K562 (cell line): ENCODE measurements around the gene NAT14. TPM values are rescaled to one million over a fixed set of nuclear protein-coding genes. Genes with fewer than 3 reads are reported as not detected.
A peak's percentile ranks its signal among the peaks of the same experiment; 100 is the strongest.

Experiments used
- BMI1 ChIP-seq: fragments of 150-350 bp; IDR thresholded peaks from 2 replicates; pipeline ENCODE4 v1.6.1; 2014; ENCODE audit warnings: low read length
- BRCA1 ChIP-seq, 2 experiments: fragments of 450-650 bp in 1 of 2; sonication (generic) in 1 of 2; formaldehyde crosslinking in 1 of 2; IDR thresholded peaks; 2 replicates each; pipeline versions ENCODE4 v1.5.0 to v1.6.1; 2017 to 2020; ENCODE audit warnings: mild to moderate bottlenecking in 1 of 2, missing genetic modification reagents in 1 of 2
- CEBPG ChIP-seq, 3 experiments: fragments of 200-800 bp in 1 of 3; sonication (Bioruptor generic) in 1 of 3; sonication (generic) in 1 of 3; formaldehyde crosslinking in 1 of 3; IDR thresholded peaks in 2 of 3; conservative IDR thresholded peaks in 1 of 3; 2 replicates each; pipeline versions ENCODE4 v1.6.1 to v1.8.0; 2016 to 2022; ENCODE audit warnings: missing compliant biosample characterization in 2 of 3, missing genetic modification characterization in 2 of 3, mild to moderate bottlenecking in 1 of 3, missing genetic modification reagents in 1 of 3
- CSDE1 ChIP-seq, 2 experiments: fragments of 450-650 bp; IDR thresholded peaks; 2 replicates each; pipeline ENCODE4 v1.6.1; 2016; ENCODE audit warnings: mild to moderate bottlenecking in 1 of 2
- HBP1 ChIP-seq: fragments of 450-650 bp; formaldehyde crosslinking; IDR thresholded peaks from 2 replicates; pipeline ENCODE4 v1.4.0; 2022; ENCODE audit warnings: missing genetic modification characterization
- HINFP ChIP-seq: fragments of 450-650 bp; conservative IDR thresholded peaks from 2 replicates; pipeline ENCODE4 v1.6.1; 2016; ENCODE audit warnings: missing genetic modification characterization, low read depth, mild to moderate bottlenecking, control low read depth, missing compliant biosample characterization
- L3MBTL2 ChIP-seq: fragments of 450-650 bp; IDR thresholded peaks from 2 replicates; pipeline ENCODE4 v1.6.1; 2016; ENCODE audit warnings: mild to moderate bottlenecking, moderate library complexity
- MEIS2 ChIP-seq: fragments of 450-650 bp; IDR thresholded peaks from 2 replicates; pipeline ENCODE4 v1.6.1; 2014; ENCODE audit warnings: mild to moderate bottlenecking; ENCODE audit not compliant: partially characterized antibody
- OTX1 ChIP-seq: fragments of 450-650 bp; formaldehyde crosslinking; IDR thresholded peaks from 2 replicates; pipeline ENCODE4 v1.4.0; 2022; ENCODE audit warnings: mild to moderate bottlenecking
- PBX2 ChIP-seq, 2 experiments: IDR thresholded peaks in 1 of 2; conservative IDR thresholded peaks in 1 of 2; 2 replicates each; pipeline ENCODE4 v1.6.1; 2016; ENCODE audit warnings: low read depth in 2 of 2, mild to moderate bottlenecking in 1 of 2, missing compliant biosample characterization in 1 of 2, missing genetic modification characterization in 1 of 2, moderate library complexity in 1 of 2
- PML ChIP-seq: IDR thresholded peaks from 2 replicates; pipeline ENCODE4 v1.6.1; 2012; ENCODE audit warnings: low read length, inconsistent platforms
- RB1 ChIP-seq: fragments of 450-650 bp; IDR thresholded peaks from 2 replicates; pipeline ENCODE4 v1.6.1; 2017; ENCODE audit warnings: low read depth, mild to moderate bottlenecking
- RBM22 ChIP-seq: fragments of 200-400 bp; formaldehyde crosslinking; IDR thresholded peaks from 2 replicates; pipeline ENCODE4 v1.6.1; 2018; ENCODE audit warnings: low read length, low read depth; ENCODE audit not compliant: poor library complexity, severe bottlenecking
- ZBTB26 ChIP-seq: fragments of 450-650 bp; formaldehyde crosslinking; IDR thresholded peaks from 2 replicates; pipeline ENCODE4 v1.4.0; 2022; ENCODE audit warnings: missing genetic modification characterization
- ZEB2 ChIP-seq: fragments of 450-650 bp; IDR thresholded peaks from 2 replicates; pipeline ENCODE4 v1.6.1; 2016
- ZNF146 ChIP-seq: IDR thresholded peaks from one replicate; pipeline ENCODE4 v1.6.1; 2018; ENCODE audit warnings: missing compliant biosample characterization; ENCODE audit not compliant: unreplicated experiment
- ZNF197 ChIP-seq: fragments of 200-800 bp; sonication (Bioruptor generic); IDR thresholded peaks from 2 replicates; pipeline ENCODE4 v1.6.1; 2016; ENCODE audit warnings: low read depth, missing genetic modification characterization, missing compliant biosample characterization
- ZNF224 ChIP-seq: sonication (generic); formaldehyde crosslinking; IDR thresholded peaks from 2 replicates; pipeline ENCODE4 v1.8.0; 2022; ENCODE audit warnings: mild to moderate bottlenecking, missing genetic modification reagents
- polyA plus RNA-seq, 8 experiments: library from polyadenylated mRNA; depleted of rRNA in 4 of 8; stranded (reverse) in 5 of 8; unstranded in 3 of 8; fragments of >200 nt; fragmentation: Nextera tagmentation in 2 of 8; fragmentation: Illumina TruSeq in 1 of 8; extraction: Ambion mirVana in 2 of 8; extraction: Trizol in 1 of 8; gene quantifications; 2 replicates each; pipeline versions ENCODE4 v1.2.1 to v1.2.3, GENCODE V29; 2011 to 2014; ENCODE audit warnings: inconsistent platforms in 1 of 8, missing spikeins in 1 of 8
- total RNA-seq, 7 experiments: library from RNA; depleted of rRNA in 6 of 7; stranded (reverse); fragments of >200 nt in 6 of 7; fragmentation: Illumina TruSeq in 2 of 7; extraction: Trizol in 2 of 7; gene quantifications; 2 replicates each; pipeline versions ENCODE4 v1.2.1 to v1.2.3, GENCODE V29; 2011 to 2021; ENCODE audit warnings: low replicate concordance in 1 of 7

Gene NAT14
- total and polyA plus RNA-seq, 9 of the 15 experiments (the other 6 are each of a cell fraction or from before 2014, with no cell fraction given), result 2.4 to 77.0 (median 26.7) TPM

GRCh38 chr19:55519451-55520311 is 34.7 kb downstream of the NAT14 start (continued):
- 0 out of 2 replicates have a peak, but pooled peaks have one; percentile 35 for TF ChIP-seq ZBTB26 (CRISPR knock-in tag)
- TF ChIP-seq PBX2 (CRISPR knock-in tag; IDR thresholded peaks at IDR 0.05; ENCODE audit: low read depth), result no peak
- no peak for TF ChIP-seq PBX2 (tag; conservative IDR thresholded peaks at IDR 0.05; ENCODE audit: low read depth)
- no peak for TF ChIP-seq PML
- no peak for TF ChIP-seq BRCA1 (IDR thresholded peaks at IDR 0.05)
- TF ChIP-seq BRCA1 (CRISPR knock-in tag; IDR thresholded peaks at IDR 0.05), result no peak
- TF ChIP-seq HBP1 (CRISPR knock-in tag), result peak; percentile 27
- peak; percentile 69; the same call in 1 of the 2 replicates for TF ChIP-seq OTX1 (CRISPR knock-in tag)
- 0 out of 2 replicates have a peak, but pooled peaks have one; percentile 12 for TF ChIP-seq ZEB2
- no peak for TF ChIP-seq ZNF146 (CRISPR knock-in tag)
- no peak for TF ChIP-seq HINFP (tag)
- TF ChIP-seq MEIS2, result peak; percentile 14
- TF ChIP-seq RB1, result no peak
- TF ChIP-seq L3MBTL2, result no peak
- TF ChIP-seq RBM22, result no peak
- TF ChIP-seq CSDE1 (IDR thresholded peaks at IDR 0.05), result no peak
- TF ChIP-seq CEBPG (CRISPR knock-in tag; IDR thresholded peaks at IDR 0.05), result 0 out of 2 replicates have a peak, but pooled peaks have one; percentile 2
- TF ChIP-seq CEBPG (tag; conservative IDR thresholded peaks at IDR 0.05 in 1 of 2, IDR thresholded peaks at IDR 0.05 in 1 of 2), result peak in 1 of 2 experiments; percentile 40; a peak in 2 of 4 replicates
- no peak for TF ChIP-seq ZNF197 (CRISPR knock-in tag)
- no peak for TF ChIP-seq ZNF224 (CRISPR knock-in tag)
- TF ChIP-seq BMI1, result no peak
